ENCODE measurements around the gene AP2B1.

DNA sequence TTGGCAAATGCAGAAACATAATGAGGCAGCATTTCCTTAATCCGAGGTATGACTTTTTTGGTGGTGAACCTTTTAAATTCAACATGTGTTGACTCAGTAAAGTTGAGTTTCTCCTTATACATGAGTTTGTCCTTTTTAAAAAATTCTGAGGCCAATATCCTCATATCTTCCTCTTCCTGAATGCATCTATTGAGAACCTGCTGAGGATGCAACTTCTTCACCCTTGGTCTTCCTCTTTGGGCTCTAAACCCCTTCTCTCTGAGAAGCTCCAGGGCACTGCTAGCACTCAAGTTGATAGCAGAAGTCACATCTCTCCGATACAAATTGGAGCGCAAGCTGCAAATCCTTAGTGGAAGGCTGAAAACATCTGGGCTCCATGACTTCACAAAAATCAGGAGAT is 29.8 kb upstream of the AP2B1 start:
- TF ChIP-seq TCF7L2 (IDR thresholded peaks at IDR 0.05; ENCODE audit: borderline replicate concordance, extremely low read depth, insufficient read depth, insufficient read length), result no peak
- TF ChIP-seq, protein P1, sequence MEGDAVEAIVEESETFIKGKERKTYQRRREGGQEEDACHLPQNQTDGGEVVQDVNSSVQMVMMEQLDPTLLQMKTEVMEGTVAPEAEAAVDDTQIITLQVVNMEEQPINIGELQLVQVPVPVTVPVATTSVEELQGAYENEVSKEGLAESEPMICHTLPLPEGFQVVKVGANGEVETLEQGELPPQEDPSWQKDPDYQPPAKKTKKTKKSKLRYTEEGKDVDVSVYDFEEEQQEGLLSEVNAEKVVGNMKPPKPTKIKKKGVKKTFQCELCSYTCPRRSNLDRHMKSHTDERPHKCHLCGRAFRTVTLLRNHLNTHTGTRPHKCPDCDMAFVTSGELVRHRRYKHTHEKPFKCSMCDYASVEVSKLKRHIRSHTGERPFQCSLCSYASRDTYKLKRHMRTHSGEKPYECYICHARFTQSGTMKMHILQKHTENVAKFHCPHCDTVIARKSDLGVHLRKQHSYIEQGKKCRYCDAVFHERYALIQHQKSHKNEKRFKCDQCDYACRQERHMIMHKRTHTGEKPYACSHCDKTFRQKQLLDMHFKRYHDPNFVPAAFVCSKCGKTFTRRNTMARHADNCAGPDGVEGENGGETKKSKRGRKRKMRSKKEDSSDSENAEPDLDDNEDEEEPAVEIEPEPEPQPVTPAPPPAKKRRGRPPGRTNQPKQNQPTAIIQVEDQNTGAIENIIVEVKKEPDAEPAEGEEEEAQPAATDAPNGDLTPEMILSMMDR (IDR thresholded peaks at IDR 0.05 in 2 of 3, conservative IDR thresholded peaks at IDR 0.05 in 1 of 3; ENCODE audit: borderline replicate concordance in 1 of 3, insufficient read depth in 1 of 3, low read depth in 2 of 3, low read length in 2 of 3), result no peak
- TF ChIP-seq EZH2 (IDR thresholded peaks at IDR 0.05), result no peak
- no peak for TF ChIP-seq POLR2A (IDR thresholded peaks at IDR 0.05; ENCODE audit: borderline replicate concordance, extremely low read depth, insufficient read depth, insufficient read length)
- TF ChIP-seq ELF1 (IDR thresholded peaks at IDR 0.05; ENCODE audit: borderline replicate concordance, low read depth), result no peak
- TF ChIP-seq ZNF274 (IDR thresholded peaks at IDR 0.05; ENCODE audit: low read depth, low read length), result no peak
- TF ChIP-seq, protein P2, sequence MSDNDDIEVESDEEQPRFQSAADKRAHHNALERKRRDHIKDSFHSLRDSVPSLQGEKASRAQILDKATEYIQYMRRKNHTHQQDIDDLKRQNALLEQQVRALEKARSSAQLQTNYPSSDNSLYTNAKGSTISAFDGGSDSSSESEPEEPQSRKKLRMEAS (IDR thresholded peaks at IDR 0.05), result no peak
- TF ChIP-seq YY1 (IDR thresholded peaks at IDR 0.05; ENCODE audit: extremely low read depth, insufficient replicate concordance, low read depth, low read length), result no peak
- no peak for TF ChIP-seq SIN3A (IDR thresholded peaks at IDR 0.05; ENCODE audit: low read depth)
- TF ChIP-seq EGR1 (IDR thresholded peaks at IDR 0.05; ENCODE audit: low read depth), result no peak
- TF ChIP-seq, protein P3, sequence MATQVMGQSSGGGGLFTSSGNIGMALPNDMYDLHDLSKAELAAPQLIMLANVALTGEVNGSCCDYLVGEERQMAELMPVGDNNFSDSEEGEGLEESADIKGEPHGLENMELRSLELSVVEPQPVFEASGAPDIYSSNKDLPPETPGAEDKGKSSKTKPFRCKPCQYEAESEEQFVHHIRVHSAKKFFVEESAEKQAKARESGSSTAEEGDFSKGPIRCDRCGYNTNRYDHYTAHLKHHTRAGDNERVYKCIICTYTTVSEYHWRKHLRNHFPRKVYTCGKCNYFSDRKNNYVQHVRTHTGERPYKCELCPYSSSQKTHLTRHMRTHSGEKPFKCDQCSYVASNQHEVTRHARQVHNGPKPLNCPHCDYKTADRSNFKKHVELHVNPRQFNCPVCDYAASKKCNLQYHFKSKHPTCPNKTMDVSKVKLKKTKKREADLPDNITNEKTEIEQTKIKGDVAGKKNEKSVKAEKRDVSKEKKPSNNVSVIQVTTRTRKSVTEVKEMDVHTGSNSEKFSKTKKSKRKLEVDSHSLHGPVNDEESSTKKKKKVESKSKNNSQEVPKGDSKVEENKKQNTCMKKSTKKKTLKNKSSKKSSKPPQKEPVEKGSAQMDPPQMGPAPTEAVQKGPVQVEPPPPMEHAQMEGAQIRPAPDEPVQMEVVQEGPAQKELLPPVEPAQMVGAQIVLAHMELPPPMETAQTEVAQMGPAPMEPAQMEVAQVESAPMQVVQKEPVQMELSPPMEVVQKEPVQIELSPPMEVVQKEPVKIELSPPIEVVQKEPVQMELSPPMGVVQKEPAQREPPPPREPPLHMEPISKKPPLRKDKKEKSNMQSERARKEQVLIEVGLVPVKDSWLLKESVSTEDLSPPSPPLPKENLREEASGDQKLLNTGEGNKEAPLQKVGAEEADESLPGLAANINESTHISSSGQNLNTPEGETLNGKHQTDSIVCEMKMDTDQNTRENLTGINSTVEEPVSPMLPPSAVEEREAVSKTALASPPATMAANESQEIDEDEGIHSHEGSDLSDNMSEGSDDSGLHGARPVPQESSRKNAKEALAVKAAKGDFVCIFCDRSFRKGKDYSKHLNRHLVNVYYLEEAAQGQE (IDR thresholded peaks at IDR 0.05; ENCODE audit: low read depth), result no peak
- TF ChIP-seq ZFX (IDR thresholded peaks at IDR 0.05), result no peak
- TF ChIP-seq JUND (IDR thresholded peaks at IDR 0.05), result no peak
